GM21515 (cell line): ENCODE results near the gene CMSS1.

Source experiments
- ATAC-seq: cut with Tn5 transposase; IDR thresholded peaks from one replicate; pipeline ENCODE4 v1.9.1; 2021; ENCODE audit not compliant: unreplicated experiment

CMSS1 gene

DNA sequence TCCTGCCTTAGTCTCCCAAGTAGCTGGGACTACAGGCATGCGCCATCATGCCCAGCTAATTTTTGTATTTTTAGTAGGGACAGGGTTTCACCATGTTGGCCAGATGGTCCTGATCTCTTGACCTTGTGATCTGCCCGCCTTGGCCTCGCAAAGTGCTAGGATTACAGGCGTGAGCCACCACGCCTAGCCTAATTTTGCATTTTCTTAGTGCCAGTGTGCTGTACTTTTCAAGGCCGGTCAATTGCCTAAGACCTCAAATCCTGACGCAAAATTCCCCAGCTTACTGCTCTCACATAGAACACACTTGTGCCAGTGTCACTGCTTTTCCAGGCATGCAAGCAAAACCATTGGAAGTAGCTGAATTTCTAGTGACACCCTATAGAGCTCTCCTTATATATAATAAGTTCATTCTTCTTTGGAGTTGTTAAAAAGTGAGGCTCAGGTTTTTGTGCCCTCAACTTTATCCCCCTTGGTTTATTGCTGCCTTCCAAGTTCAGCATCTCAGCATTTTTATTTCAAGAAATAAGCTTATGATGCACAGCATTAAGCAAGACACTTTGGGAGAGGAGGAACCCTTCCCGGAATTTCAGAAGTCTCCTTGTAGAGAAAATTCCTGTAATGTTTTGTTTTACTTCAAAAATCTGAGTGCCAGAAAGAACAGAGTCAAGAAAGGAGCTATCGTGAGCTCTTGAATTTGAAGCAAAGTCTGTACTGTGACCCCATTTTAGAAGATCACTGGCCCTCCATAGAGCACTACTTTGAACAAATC is 203.4 kb downstream of the CMSS1 start:
- no peak for ATAC-seq

GRCh38 chr3:100022506-100022905 is 204.8 kb downstream of the CMSS1 start:
- no peak for ATAC-seq

- no peak for ATAC-seq
Observed at GRCh38 chr3:100023150-100023549, 205.5 kb downstream of the CMSS1 start.

- ATAC-seq: no peak
Observed at GRCh38 chr3:100023595-100023994, 205.9 kb downstream of the CMSS1 start.

- no peak for ATAC-seq
Observed at GRCh38 chr3:100024520-100025303, 207.1 kb downstream of the CMSS1 start.

- no peak for ATAC-seq
Observed at GRCh38 chr3:100027321-100027720, 209.7 kb downstream of the CMSS1 start.

- ATAC-seq: no peak
Observed at GRCh38 chr3:100029052-100029451, 211.4 kb downstream of the CMSS1 start.

DNA sequence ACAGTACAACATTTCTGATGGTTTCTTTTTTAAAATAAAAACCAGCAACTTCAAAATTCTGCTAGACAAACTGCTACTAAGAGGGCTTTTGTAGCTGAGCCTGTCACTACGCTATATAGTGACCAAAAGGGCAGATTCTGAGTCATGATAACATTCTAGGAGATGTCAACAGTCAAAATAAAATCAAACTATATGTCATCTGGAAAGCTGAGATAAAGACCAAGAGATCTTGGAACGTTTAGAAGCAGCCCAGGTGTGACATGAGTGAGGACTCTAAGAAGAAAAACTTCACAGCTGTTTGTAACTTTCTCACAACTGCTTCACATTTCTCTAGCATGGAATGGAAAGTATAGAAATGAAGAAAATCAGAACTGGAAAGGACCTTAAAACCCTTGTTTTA is 212.0 kb downstream of the CMSS1 start:
- no peak for ATAC-seq

DNA sequence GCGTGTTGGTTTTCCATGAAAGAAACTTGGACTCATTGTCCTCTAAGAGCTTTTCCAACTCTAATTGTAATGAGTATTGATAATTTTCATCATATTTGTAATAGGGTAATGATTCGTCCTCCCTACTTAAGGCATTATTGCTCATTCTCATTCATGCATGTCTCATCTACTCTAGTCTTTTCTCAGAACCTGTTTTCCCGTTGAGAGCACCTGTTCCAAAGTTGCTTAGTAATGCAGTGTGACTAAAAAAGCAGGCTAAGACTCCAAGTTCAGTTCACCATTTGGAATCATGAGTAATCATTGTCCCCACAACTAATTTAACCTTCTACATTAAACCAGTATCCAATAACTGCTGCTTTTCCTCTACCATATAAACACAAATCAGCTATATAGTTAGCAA is 212.7 kb downstream of the CMSS1 start:
- no peak for ATAC-seq

GRCh38 chr3:100030914-100031425 is 213.3 kb downstream of the CMSS1 start:
- ATAC-seq: no peak

- no peak for ATAC-seq
Observed at GRCh38 chr3:100032243-100032642, 214.6 kb downstream of the CMSS1 start.

DNA sequence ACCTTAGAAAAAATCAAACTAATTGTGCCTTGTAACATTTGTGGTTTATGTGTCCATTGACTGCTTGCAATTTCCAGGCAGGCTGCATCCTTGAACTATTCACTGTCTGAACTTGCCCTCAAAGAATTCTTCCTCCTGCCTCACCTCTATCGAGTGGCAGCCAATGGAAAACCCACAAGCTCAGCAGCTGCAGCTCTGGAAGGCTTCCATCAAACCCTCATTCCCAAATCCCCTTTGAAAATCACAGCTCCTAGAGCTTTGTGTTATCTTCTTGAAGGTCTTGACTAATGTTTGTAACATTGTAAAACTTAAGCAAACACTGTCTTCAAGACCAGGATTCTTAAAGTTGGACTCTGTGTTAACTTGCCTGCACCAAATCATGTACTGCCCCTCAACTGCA is 215.5 kb downstream of the CMSS1 start:
- ATAC-seq: no peak

DNA sequence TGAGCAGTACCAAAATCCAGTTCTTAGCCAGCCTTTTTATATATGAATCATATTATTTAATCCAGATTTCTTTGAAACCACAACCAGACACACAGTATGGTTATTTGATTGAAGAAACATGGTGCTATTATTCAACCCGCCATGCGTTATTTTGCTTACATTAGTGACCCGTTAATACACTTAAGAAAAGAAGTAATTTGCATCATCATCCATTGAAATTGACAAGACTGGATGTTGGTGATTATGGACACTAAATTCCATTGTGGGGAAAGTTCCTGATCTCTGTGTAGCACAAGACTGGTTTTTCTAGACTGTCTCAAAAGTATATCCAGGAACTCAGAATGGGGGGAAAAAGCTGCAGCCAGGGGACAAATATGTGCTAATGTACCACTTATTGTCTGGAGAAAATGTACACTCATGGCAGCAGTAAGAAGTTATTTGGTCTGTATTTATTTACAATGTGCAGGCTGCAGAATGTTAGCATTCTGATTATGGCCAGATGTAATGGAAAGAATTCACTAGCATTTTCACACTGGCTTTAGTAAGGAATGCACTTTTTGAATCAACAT is 216.3 kb downstream of the CMSS1 start:
- ATAC-seq: no peak

DNA sequence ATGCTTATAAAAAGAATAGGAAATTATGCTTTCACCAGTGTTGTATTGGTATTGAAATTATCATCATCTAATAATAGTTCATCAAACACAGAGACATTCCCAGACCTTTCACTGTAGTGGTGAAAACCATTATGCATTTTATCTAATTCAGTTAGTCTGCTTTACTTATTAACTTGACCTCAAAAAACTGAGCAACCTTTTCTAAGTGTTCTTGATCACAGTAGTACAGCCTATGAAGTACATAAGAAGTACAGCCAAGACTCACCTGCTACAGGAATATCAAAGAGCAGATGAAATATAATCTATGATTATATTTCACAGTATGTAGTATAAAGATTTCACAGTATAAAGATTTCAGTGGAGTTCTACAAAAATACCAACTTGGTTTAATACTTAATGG is 221.4 kb downstream of the CMSS1 start:
- ATAC-seq: no peak

- ATAC-seq: no peak
Observed at GRCh38 chr3:100040451-100041225, 223.0 kb downstream of the CMSS1 start.

GRCh38 chr3:100041328-100041749 is 223.7 kb downstream of the CMSS1 start:
- no peak for ATAC-seq

DNA sequence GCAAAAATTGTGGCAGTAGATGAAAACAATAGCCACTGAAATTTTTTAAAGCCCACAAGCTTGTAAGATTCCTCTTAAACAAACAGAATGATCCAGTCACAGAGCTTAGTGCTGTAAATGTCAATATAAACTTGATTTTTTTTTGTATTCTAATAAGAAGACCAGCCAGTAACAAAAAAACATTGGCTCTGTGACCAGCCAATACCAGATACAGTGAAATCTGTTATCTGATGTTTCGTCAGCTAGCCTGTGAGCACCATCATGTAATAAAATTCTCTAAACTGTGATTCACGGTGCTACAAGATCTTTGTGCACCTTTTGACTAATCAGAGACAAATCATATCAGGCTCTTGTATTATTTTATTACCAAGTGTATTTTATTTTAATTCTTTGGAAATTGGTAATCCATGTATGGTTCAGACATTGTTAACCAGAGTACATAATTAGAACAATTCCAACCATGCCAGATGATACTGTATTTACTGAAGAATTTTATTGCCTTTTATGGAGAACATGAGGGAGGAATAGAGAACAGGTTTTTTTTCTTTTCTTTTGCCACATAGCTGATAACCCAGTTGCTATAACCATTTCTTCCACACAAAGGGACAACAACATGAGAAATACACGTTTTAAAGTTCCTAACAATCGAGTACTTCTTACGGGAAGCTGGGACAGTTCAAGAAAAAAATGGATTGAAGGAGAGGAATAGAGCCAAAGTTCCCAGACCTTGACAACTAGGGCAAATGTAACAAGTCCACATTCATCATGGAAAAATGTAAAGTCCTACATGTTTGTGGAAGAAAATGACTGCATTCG is 224.7 kb downstream of the CMSS1 start:
- ATAC-seq: no peak

GRCh38 chr3:100043271-100043670 is 225.6 kb downstream of the CMSS1 start:
- ATAC-seq: no peak

DNA sequence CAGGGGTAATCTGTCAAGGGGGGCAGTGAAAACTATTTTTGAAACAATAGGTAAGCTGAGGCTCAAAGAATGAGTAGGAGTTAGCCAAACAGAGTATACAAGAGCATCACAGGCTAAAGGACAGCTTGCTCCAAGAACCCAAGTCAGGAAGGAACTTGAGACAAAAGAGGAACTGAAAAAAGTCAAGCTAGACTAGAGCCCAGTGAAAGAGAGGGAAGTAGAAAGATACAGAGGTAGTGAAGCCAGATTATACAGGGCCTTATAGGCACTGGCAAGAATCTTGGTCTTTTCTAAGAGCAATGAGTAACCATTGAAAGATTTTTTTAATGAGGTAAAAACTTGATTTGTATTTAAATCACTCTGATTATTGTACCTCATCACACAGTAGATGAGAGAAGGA is 226.7 kb downstream of the CMSS1 start:
- peak; percentile 85 for ATAC-seq

DNA sequence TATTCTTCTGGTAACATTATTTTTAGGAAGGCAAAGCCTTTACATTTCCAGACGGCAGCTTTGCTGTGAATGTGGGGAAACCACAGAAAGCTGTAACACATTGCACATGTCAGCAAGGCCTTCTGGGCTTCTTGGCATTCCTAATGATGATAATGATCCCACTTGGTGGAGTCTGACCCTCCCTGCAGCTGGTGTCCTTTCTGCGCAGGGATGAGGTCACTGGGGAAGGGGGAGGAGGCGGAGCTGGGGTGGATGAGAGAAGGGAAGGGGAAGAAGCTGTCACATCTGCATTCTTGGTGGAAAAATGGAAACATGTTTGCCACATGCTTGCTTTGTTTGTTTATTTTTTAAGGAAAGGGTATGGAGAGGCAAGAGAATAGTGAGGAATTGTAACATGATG is 228.0 kb downstream of the CMSS1 start:
- no peak for ATAC-seq
